ENCODE data around the gene PKNOX2. TPM values are rescaled to one million over a fixed set of nuclear protein-coding genes. Genes with fewer than 3 reads are reported as not detected.

PKNOX2 gene
- total and polyA plus RNA-seq, 4 donors, result 3.1 to 10.6 (median 7.9) TPM

- ATAC-seq (ENCODE audit: insufficient read depth, low FRiP score) (no peak), DNase-seq (no peak)
- Histone ChIP-seq H3K36me3 (ENCODE audit: control insufficient read depth in 4 of 4, insufficient read depth in 4 of 4, low read length in 4 of 4) (peaks cover 0 to 8% (median 1%) of the 10 kb centered on the region in 4 donors), H3K4me1 (ENCODE audit: control insufficient read depth in 5 of 5, insufficient read depth in 5 of 5, low read length in 5 of 5) (no peaks in the 10 kb centered on the region), H3K4me3 (no peak overlapping the region), H3K27me3 (ENCODE audit: control insufficient read depth in 3 of 3, insufficient read depth in 3 of 3, low read length in 2 of 3) (no peaks in the 10 kb centered on the region), H3K9ac (ENCODE audit: insufficient read depth in 1 of 2, low read length in 2 of 2) (no peak overlapping the region), H3K27ac (ENCODE audit: low read depth in 1 of 2, low read length in 1 of 2) (no peak overlapping the region), H3K9me3 (ENCODE audit: control insufficient read depth in 4 of 4, insufficient read depth in 3 of 4, low read length in 3 of 4) (peaks cover 0 to 2% (median 0%) of the 10 kb centered on the region in 4 donors)
- WGBS, 2 donors, result 88 to 98% methylated on average over 4 of the region's 4 CpGs
- no peak for TF ChIP-seq CTCF (IDR thresholded peaks at IDR 0.05; ENCODE audit: control extremely low read depth, extremely low read depth)
Measured at GRCh38 chr11:125414121-125414520, 249.6 kb downstream of the PKNOX2 start.

- TF ChIP-seq CTCF (IDR thresholded peaks at IDR 0.05; ENCODE audit: control extremely low read depth, extremely low read depth), result no peak
- H3K36me3 ChIP-seq (ENCODE audit: control insufficient read depth in 4 of 4, insufficient read depth in 4 of 4, low read length in 4 of 4), result peaks cover 0 to 2% (median 0%) of the 10 kb centered on the region in 4 donors
- WGBS, 2 donors, result 81 to 83% methylated on average over 20 of the region's 20 CpGs
- H3K4me3 ChIP-seq, result no peak overlapping the region
- DNase-seq (no peak), ATAC-seq (ENCODE audit: insufficient read depth, low FRiP score) (no peak)
- H3K9me3 ChIP-seq (ENCODE audit: control insufficient read depth in 4 of 4, insufficient read depth in 3 of 4, low read length in 3 of 4), result no peaks in the 10 kb centered on the region
- no peaks in the 10 kb centered on the region for H3K4me1 ChIP-seq (ENCODE audit: control insufficient read depth in 5 of 5, insufficient read depth in 5 of 5, low read length in 5 of 5)
- H3K9ac ChIP-seq (ENCODE audit: insufficient read depth in 1 of 2, low read length in 2 of 2), result no peak overlapping the region
- H3K27me3 ChIP-seq (ENCODE audit: control insufficient read depth in 3 of 3, insufficient read depth in 3 of 3, low read length in 2 of 3), result no peaks in the 10 kb centered on the region
- no peak overlapping the region for H3K27ac ChIP-seq (ENCODE audit: low read depth in 1 of 2, low read length in 1 of 2)
Measured at GRCh38 chr11:125416981-125417935, 252.7 kb downstream of the PKNOX2 start.

GRCh38 chr11:125418396-125418795 is 253.8 kb downstream of the PKNOX2 start:
- no peak for DNase-seq

More at GRCh38 chr11:125418396-125418795, 253.8 kb downstream of the PKNOX2 start:
- Histone ChIP-seq H3K27me3 (ENCODE audit: control insufficient read depth in 3 of 3, insufficient read depth in 3 of 3, low read length in 2 of 3) (no peaks in the 10 kb centered on the region), H3K27ac (ENCODE audit: low read depth in 1 of 2, low read length in 1 of 2) (no peak overlapping the region), H3K9ac (ENCODE audit: insufficient read depth in 1 of 2, low read length in 2 of 2) (no peak overlapping the region), H3K9me3 (ENCODE audit: control insufficient read depth in 4 of 4, insufficient read depth in 3 of 4, low read length in 3 of 4) (peaks cover 0 to 2% (median 0%) of the 10 kb centered on the region in 4 donors), H3K4me3 (no peak overlapping the region), H3K36me3 (ENCODE audit: control insufficient read depth in 4 of 4, insufficient read depth in 4 of 4, low read length in 4 of 4) (peaks cover 0 to 2% (median 0%) of the 10 kb centered on the region in 4 donors), H3K4me1 (ENCODE audit: control insufficient read depth in 5 of 5, insufficient read depth in 5 of 5, low read length in 5 of 5) (no peaks in the 10 kb centered on the region)
- ATAC-seq (ENCODE audit: insufficient read depth, low FRiP score), result no peak
- TF ChIP-seq CTCF (IDR thresholded peaks at IDR 0.05; ENCODE audit: control extremely low read depth, extremely low read depth), result no peak
- WGBS, 2 donors, result 70 to 75% methylated on average over 9 of the region's 9 CpGs

Data from lung (tissue), 12 donors.